ENCODE measurements around the gene LHX4.

GRCh38 chr1:180225403-180225802 lies 4.7 kb upstream of the LHX4 start:
- no peak for TF ChIP-seq POLR2A (IDR thresholded peaks at IDR 0.05; ENCODE audit: low read depth, low read length)
- TF ChIP-seq ASH2L (IDR thresholded peaks at IDR 0.05; ENCODE audit: borderline replicate concordance, low read depth) = no peak
- TF ChIP-seq SPI1 (IDR thresholded peaks at IDR 0.05; ENCODE audit: borderline replicate concordance, insufficient read depth, low read depth, low read length) = no peak
- TF ChIP-seq SIN3A (IDR thresholded peaks at IDR 0.05; ENCODE audit: low read depth, low read length) = no peak
- TF ChIP-seq EZH2 (IDR thresholded peaks at IDR 0.05; ENCODE audit: borderline replicate concordance, control insufficient read depth, low read depth, low read length) = no peak
- no peak for TF ChIP-seq CTCF (IDR thresholded peaks at IDR 0.05 in 2 of 3, conservative IDR thresholded peaks at IDR 0.05 in 1 of 3; ENCODE audit: control insufficient read depth in 2 of 3, extremely low read depth in 1 of 3, insufficient read depth in 1 of 3, low read depth in 3 of 3, low read length in 3 of 3)
- no peak for TF ChIP-seq TARDBP (IDR thresholded peaks at IDR 0.05; ENCODE audit: borderline replicate concordance)
- no peak for TF ChIP-seq RAD21 (IDR thresholded peaks at IDR 0.05; ENCODE audit: insufficient read depth, low read depth, low read length)
- TF ChIP-seq SRF (IDR thresholded peaks at IDR 0.05; ENCODE audit: low read depth in 2 of 2, low read length in 2 of 2) = no peak
- no peak for TF ChIP-seq TAF1 (IDR thresholded peaks at IDR 0.05; ENCODE audit: borderline replicate concordance, low read depth, low read length)
- TF ChIP-seq ZNF384 (IDR thresholded peaks at IDR 0.05; ENCODE audit: borderline replicate concordance, low read depth, low read length) = no peak
- TF ChIP-seq PBX3 (IDR thresholded peaks at IDR 0.05; ENCODE audit: insufficient replicate concordance, low read depth, low read length) = no peak
- TF ChIP-seq JUND (IDR thresholded peaks at IDR 0.05; ENCODE audit: low read depth, low read length) = no peak
